A172 (cell line): ENCODE data around the gene POLR1C. TPM values are rescaled to one million over a fixed set of nuclear protein-coding genes. Genes with fewer than 3 reads are reported as not detected.
"Not testable (repeated sequence)": the region's sequence is repeated elsewhere in the genome, so short reads cannot be mapped to it uniquely, and the experiment has no call there.

Source experiments
- DNase-seq: peaks from one replicate; pipeline ENCODE4 v3.0.0-alpha.2; 2015; ENCODE audit warnings: low spot score
- total RNA-seq: library from RNA; depleted of rRNA; stranded (reverse); fragments of >200 nt; shearing (Covaris generic); gene quantifications from 2 replicates; pipeline ENCODE4 v1.2.3, GENCODE V29; 2014

Gene POLR1C
- total RNA-seq, 1 experiment from 2014 or later, result 50.1 TPM

DNA sequence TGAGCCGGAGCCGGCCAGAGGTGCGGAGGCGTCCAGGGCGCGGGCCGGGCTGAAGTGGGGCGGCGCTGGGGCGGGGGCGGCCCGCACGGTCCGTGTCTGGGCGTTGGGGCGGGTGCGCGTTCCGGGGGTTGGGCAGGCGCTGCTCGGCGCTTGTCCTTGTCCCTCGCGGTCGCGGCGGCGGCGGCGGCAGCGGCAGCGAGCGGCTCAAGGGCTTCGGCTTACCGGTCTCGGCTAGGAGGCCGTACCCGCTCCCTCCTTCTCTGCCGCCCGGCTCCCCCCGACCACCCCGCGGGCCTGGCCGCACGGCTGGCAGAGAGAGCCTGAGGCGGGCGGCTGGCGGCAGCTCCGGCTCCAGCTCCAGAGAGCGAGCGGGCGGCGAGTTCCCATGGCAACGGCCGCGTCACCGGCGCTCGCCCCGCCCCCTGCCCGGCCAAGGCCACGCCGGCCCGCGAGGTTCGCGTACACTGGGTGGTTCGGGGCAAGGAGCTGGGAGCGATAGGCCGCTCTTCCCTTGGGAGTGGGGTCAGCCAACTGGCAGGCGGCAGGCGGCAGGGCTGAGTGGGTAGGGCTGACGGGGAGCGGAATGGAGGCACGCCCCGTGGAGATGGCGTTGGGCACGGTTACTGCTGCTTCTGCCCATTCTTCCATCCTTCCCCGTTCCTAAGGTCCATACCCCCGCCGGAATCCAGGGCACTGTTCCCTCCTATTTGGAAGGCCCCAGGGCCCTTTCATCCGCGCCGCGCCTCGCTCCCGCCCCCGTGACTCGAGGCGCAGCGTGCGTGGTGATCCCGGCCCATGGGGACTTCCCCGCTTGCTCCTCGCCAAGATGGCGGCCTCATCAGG, 6.7 kb upstream of the POLR1C start, which contains the start of gene LRRC73:
TSS of gene LRRC73 (minus strand) at position 363 of the 843 bp plus-strand sequence. CDS start 561 bp downstream, outside the sequence.
- peak; percentile 48 for DNase-seq

DNA sequence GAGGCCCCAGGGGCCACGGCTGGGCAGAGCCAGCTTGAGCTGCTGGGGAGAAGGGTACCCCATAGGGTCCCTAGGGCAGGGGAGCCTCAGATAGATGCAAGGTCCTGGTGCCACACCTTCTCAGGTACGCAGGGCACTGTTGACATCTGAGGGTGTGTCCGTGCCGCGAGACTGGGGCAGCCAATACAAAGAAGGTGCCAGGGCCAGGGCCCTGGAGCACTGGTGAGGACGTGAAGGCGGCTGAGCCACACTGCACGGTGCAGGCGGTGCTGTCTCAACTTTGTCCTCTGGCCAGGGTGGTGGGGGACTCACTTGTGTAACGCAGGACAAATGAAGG, 6.1 kb upstream of the POLR1C start:
- no peak for DNase-seq

DNA sequence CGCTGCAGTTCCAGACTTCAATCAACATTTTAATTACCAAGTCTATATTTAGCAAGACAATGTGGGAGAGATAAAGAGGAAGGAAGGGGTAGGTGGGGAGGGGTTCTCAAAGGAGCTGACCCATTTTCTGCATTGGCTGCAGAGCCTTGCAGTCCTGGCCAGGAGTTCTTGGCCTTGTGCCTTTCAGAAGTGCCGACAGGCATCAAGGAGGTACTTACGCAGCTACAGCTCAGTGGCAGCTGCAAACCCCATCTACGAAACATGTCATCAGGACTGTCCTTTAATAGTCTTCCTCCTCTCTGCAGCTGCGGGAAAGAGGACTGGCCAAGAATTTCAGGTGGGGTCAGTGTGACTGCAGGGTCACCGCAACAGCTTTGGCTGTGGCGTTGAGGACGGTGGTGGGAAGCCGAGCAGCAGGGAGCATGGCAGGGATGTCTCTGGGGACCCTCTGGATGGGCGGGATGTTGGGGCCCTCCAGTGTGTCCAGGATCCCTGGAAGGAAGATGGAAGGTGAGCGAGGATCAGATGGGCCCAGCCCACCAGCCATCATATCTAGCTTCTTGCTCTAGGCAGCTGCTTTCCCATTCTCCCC, 5.0 kb upstream of the POLR1C start:
- DNase-seq, result no peak

DNA sequence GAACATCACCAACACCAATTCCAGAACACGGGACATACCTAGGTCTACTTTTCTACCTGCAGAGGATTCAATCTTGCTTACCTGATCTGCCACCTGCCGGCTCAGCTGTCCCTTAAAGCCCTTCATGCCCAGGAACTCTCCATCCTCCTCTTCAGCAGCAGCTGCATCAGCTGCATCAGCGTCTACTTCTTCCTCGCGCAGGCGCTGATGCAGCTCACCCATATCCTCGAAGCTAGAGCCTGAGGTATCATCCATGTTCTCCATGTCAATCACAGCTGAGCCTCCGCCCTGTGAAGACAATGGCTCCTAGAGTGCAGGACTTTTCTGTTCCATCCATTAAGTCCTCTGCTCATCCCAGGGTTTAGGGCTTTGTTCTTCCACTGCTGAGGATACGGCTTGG, 1.1 kb upstream of the POLR1C start:
- no peak for DNase-seq

DNA sequence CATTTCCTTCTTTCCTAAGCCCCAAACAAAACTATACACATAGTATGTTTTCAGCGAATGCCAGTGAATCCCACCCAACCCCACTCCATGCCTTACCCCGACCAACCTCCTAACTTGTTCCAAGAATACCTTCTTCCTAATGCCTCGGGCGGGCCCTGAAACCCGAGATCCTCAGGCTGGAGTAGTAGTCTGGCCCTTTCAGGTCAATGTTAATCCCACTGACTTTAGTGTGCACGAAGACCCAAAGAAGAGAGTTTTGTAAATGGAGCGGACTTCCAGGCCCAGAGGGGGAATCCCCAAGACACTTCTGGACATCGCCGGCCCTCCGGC, 557 bp upstream of the POLR1C start:
- no peak for DNase-seq

DNA sequence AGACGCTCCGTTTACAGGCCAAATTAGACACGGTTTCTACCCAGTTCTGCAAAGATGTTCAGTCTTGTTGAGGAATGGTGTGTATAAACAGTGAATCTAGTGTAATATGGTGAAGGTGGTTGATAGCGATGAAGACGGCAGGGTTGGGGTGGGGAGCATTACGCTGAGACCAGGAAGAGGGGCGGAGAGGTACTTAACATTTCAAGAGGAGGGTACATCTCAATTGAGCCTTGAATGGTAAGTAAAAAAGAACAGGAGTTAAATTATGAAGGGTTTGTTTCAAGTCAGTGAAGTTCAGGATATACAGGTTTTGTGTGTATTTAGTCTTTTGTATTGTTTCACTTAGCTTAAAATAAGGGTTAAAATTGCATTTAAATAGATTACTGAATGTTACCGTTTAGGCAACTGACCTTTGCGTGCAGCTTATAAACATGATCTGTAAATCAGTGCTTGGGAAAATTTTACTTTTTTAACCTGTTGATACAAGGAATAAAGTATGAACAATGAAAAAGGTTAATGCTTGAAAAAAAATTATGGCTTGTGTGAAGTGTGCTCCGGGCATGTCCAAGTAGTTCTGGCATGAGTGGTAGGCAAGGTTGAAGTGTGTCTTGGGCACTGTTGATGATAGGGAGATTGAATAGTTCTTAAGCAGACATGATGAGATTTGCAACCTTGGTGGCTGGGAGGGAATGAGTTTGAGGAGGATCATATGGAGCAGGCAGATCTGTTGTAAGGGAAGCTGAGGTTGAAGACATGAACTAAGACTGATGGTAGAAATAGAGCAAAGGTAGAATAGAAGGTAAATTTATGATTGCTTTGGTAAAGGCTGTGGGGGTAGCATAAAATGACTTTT, 842 bp downstream of the POLR1C start:
- no peak for DNase-seq

DNA sequence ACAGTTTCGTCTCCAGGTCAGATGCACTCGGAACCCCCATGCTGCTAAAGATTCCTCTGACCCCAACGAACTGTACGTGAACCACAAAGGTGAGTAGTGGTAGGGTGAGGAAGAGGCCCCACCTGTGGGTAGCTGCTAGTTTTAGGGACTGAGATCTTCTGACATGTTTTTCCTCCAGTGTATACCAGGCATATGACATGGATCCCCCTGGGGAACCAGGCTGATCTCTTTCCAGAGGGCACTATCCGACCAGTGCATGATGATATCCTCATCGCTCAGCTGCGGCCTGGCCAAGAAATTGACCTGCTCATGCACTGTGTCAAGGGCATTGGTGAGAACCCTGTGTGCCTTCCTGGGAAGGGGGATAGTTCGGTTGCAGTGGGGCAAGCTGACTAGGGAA, 3.2 kb downstream of the POLR1C start:
- no peak for DNase-seq

DNA sequence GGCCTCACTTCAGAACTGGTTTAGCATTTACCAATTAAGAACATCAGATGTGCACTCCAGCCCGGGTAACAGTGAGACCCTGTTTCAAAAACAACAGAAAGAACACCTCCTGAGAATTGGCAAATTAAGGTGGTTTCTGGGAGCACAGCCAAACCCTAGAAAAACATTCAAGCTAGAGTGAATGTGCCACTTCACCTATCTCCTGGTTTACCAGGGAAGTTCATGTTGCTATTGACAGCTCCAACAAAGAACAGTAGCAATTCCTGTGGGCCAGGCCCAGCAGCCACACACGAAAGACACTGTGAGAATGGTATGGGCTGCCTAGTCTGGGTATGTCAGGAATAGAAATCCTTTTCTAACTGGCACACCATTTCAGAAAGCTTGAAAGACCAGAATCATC, 4.9 kb downstream of the POLR1C start:
- DNase-seq, result no peak

DNA sequence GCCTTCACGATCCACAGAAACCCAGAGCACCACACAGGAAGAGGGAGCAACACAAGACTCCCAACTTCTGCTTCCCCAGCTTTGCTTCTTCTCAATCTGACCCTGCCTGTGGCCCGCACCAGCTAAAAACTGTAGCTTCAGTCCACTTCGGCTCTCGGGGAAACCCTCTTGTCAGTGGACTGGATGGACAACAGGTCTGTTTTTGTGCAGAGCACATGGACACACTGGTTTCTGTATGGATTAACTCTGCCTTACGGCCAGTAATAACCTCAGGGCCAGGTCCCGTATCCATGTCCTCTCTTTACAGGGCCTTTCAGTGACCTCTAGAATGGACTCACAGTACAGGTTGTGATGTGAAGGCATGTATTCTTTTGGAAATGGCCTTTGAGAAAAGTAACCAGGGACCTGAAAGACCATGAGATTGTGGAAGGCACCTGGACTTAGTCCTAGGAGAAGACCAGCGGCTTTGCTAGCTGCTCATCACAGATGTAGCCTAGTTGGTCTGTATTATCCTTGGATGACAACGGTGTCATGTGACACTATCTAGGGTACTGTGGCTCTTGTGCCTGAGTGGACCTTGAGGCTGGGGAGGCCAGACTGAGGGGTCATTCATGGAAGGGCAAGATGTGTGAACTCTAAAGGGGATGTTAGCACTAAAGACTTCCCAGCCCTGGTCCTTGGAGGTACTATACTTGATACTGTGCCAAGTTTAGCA, 5.8 kb downstream of the POLR1C start:
- DNase-seq, result no peak

DNA sequence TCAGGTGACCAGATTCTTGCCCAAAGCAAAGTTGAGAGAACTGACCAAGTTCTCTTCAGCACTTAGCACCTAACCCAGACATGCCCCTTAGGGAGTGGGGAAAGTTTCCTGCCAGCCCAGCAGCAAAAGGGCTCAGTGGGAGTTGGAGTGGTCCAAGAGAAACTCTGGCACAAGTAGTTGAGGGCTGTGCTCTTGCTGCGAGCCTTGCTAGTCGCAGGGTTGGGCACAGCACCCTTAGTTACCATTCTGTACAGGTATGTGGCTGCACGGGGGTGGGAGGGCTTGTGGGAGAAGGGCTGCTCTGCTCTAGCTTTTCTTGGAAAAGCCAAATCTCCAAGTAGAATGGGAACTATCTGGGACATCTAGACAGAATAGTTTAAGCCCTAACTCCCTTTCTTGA, 6.4 kb downstream of the POLR1C start:
- DNase-seq, result no peak

DNA sequence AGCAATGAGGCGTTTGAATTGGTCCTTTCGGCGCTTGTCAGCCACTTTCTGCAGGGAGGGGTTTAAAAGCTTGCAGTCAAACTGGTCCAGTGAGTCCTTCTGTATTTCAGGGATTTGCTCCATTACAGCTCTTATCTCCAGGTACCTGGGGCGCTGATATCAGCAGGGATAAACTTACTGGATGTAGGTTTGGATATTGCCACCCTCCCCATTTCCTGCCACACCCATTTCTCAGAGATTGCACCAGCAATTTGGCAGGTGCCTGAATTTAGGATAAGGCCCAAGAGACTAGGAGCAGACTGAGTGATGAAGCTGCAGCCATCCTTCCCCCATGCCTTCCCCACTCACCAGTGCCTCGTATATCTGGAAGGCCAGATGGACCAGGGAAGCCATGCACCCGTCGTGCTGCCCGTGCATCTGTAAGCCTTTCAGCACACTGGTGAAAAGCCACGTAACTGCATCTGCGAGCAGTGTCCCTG, 7.6 kb downstream of the POLR1C start:
- no peak for DNase-seq

DNA sequence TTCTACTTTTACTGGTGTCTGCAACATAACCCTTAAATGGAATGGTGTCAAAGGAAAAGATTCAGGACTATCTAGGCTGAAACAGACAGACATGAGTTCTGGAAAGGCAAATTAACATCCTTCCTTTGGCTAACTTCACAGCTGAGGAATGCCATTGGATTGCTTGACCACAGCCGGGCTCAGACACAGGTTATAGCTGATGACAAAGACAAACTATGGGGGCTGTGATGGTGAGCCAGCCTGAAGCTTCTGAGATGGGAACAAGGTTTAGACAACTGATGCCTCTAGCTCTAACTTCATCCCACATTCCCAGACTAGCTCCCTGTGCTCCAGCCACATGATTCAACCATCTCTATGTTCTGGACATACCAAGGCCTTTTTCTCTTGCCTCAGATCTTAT, 15.3 kb downstream of the POLR1C start:
- DNase-seq, result no peak

DNA sequence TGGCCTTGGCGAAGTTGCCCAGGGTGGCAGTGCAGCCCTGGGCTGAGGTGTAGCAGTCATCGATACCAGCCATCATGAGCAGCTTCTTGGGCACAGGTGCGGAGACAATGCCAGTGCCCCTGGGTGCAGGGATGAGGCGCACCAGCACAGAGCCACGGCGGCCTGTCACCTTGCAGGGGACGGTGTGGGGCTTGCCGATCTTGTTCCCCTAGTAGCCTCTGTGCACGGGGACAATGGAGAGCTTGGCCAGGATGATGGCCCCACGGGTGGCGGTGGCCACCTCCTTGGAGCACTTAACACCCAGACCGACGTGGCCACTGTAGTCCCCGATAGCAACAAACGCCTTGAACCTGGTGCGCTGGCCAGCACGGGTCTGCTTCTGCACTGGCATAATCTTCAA, 22.1 kb downstream of the POLR1C start:
- DNase-seq, result not testable (repeated sequence)

DNA sequence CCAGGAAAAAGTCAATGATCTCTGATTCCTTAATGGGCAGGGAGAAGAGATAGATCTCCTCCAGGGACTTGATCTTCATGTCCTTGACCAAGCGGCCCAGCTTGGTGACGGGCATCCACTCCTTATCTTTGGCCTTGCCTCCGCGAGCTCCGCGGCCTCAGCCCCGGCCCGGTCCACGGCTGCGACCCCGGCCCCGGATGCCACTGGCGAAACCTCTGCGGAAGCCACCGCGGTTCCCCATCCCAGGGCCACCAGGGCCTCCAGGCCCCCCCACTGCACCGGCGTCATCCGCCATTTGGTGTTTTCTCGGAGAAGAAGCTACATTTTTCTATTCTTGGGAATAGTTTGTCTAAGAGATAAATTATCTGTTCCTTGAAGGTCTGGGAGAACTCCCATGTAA, 22.5 kb downstream of the POLR1C start:
- DNase-seq, result not testable (repeated sequence)

DNA sequence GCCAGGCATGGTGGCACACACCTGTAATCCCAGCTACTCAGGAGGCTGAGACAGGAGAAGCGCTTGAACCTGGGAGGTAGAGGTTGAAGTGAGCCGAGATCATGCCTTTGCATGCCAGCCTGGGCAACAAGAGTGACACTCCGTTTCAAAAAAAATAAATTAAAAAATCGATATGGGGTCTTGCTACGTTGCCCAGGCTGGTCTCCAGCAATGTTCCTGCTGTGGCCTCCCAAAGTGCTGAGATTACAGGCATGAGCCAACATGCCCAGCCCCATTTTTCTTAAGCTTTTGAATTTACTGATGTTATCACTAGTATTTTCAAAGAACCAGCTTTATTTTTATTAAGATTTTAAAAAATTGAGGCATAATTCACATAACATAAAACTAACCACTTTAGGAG, 23.6 kb downstream of the POLR1C start:
- no peak for DNase-seq

DNA sequence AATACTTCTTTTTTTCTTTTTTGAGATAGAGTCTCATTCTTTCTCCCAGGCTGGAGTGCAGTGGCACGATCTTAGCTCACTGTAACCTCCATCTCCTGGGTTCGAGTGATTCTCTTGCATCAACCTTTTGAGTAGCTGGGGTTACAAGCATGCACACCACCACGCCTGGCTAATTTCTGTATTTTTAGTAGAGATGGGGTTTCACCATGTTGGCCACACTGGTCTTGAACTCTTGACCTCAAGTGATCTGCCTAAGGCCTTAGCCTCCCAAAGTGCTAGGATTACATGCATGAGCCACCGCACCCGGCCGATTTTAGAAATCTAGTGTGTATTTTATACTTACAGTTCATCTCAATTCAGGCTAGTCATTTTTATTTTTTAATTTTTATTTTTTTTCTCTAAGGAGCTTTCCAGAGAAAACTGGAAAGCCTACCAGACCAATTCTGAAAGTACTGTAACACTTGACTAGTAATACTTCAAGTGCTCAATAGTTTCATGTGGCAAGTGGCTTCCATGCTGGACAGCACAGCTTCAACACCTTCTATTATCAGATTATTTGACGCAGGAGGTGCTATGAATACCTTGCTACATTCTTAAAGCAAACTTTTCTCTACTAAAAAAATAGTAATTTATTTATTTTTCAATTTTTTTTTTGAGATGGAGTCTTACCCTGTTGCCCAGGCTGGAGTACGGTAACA, 25.0 kb downstream of the POLR1C start:
- no peak for DNase-seq

DNA sequence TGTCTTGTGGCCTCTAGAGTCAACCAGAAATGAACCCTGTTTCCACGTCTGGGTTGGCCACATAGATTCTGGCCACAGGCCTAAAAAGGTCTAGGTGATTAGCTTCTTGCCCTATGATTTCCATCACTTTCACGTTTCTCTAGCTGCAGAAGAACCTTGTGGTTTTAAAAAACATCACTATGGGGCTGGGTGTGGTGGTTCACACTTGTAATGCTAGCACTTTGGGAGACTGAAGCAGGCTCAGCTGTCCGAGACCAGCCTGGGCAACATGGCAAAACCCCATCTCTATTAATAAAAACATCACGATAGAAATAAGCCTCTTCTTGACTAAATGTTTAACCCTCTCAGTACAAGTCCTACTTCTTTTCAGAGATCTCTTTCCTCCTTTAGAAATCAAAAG, 27.6 kb downstream of the POLR1C start:
- no peak for DNase-seq

DNA sequence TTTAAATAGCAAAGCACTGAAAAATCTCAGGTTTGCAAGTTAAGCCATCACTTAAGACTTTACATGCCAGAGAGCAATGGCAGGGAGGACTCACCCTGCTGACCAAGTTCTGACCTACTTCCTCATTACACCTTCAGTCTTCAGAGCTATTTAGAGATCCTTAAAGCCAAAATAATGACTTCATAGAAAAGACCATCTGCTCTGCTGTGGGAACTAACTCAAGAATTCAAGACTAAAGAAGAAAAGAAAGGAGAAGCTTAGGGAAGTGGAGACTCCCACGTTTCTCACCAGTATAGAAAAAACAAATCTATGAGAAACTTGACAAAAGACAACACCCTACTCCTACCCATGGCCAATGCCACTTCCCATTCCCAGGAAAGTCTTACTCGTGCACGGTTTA, 30.3 kb downstream of the POLR1C start:
- no peak for DNase-seq

DNA sequence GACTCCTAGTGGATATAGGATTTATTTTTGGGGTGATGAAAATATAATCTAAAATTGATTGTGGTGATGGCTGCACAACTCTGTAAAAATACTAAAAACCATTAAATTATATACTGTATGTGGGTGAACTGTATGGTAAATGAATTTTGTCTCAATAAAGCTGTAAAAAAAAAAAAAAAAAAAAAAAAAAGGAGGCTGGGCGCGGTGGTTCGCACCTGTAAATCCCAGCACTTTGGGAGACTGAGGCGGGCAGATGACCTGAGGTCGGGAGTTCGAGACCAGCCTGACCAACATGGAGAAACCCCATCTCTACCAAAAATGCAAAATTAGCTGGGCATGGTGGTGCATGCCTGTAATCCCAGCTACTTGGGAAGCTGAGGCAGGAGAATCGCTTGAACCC, 40.7 kb downstream of the POLR1C start:
- DNase-seq, result not testable (repeated sequence)

DNA sequence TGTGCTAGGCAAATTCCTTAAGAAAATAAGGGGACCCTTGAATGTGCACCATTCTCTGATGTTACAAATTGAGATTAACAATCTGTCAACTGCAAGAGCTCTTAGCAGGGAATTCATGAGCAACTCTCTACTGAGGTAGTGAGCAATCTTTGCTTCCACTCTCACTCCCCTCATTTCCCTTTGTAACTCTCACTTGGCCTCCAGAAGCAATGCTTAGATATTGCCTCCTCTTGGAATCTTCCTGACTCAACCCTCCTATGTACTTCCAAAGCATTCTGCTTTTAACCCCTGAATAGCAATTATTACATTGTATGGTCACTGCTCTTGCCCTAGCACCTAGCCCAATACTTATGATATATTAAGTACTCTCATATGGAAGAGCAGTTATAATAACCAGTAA, 42.4 kb downstream of the POLR1C start:
- no peak for DNase-seq

DNA sequence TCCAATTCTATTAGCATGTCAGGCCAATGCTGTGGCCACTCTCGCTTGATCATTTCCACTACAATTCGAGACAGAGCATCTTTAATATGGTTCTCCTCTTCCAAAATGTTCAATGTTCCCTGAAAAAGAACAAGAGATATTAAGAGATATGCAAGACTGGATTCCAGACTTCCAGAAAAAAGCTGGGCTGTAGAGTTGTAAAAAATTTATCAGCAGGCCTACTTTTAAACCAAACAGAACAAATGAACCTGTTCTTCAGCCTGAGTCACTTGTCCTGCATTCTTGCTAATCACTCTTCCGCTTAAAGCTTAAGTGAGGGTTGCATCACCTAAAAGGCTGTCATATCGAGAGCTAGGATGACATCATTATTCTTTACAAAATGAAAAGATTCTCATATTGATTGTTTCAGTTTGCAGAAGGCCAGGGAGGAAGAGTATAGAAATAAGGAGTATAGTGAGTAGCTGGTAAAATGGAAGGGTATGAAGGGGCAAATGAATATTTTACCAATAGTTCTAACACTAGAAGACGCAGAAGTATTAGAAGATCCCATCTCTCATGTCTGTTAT, 54.1 kb downstream of the POLR1C start:
- DNase-seq, result no peak
